ENCODE results near the gene TDP1.
"Not testable (repeated sequence)": the region's sequence is repeated elsewhere in the genome, so short reads cannot be mapped to it uniquely, and the experiment has no call there.

TDP1 gene

GRCh38 chr14:90023176-90023896 lies 67.6 kb downstream of the TDP1 start:
- TF ChIP-seq CTCF (IDR thresholded peaks at IDR 0.05; ENCODE audit: insufficient read depth, low read length) (no peak), GABPA (IDR thresholded peaks at IDR 0.05; ENCODE audit: low read depth) (no peak), POLR2AphosphoS5 (IDR thresholded peaks at IDR 0.05; ENCODE audit: low read depth) (no peak), REST (IDR thresholded peaks at IDR 0.05; ENCODE audit: insufficient replicate concordance, low read depth) (no peak), SPI1 (IDR thresholded peaks at IDR 0.05; ENCODE audit: borderline replicate concordance, low read depth) (no peak)
- no peak overlapping the region for H3K27ac ChIP-seq (replicated peaks)
- H3K4me3 ChIP-seq (replicated peaks; ENCODE audit: insufficient read depth, low read length), result no peak overlapping the region
- DNase-seq (ENCODE audit: low read depth in 1 of 2, low spot score in 1 of 2), result no peak
- no peaks in the 10 kb centered on the region for H3K27me3 ChIP-seq (ENCODE audit: insufficient read depth, poor library complexity, severe bottlenecking)

GRCh38 chr14:90024910-90025309 lies 69.2 kb downstream of the TDP1 start:
- Histone ChIP-seq H3K4me3 (replicated peaks; ENCODE audit: insufficient read depth, low read length) (no peak overlapping the region), H3K27ac (replicated peaks) (no peak overlapping the region), H3K27me3 (ENCODE audit: insufficient read depth, poor library complexity, severe bottlenecking) (no peaks in the 10 kb centered on the region)
- TF ChIP-seq GABPA (IDR thresholded peaks at IDR 0.05; ENCODE audit: low read depth) (no peak), SPI1 (IDR thresholded peaks at IDR 0.05; ENCODE audit: borderline replicate concordance, low read depth) (no peak), CTCF (IDR thresholded peaks at IDR 0.05; ENCODE audit: insufficient read depth, low read length) (no peak), POLR2AphosphoS5 (IDR thresholded peaks at IDR 0.05; ENCODE audit: low read depth) (no peak), REST (IDR thresholded peaks at IDR 0.05; ENCODE audit: insufficient replicate concordance, low read depth) (no peak)
- no peak for DNase-seq (ENCODE audit: low read depth in 1 of 2, low spot score in 1 of 2)

- not testable (repeated sequence) for H3K27ac ChIP-seq (replicated peaks); DNase-seq (ENCODE audit: low read depth in 1 of 2, low spot score in 1 of 2); H3K4me3 ChIP-seq (replicated peaks; ENCODE audit: insufficient read depth, low read length); H3K27me3 ChIP-seq (ENCODE audit: insufficient read depth, poor library complexity, severe bottlenecking)
These were observed 70.9 kb downstream of the TDP1 start for GRCh38 chr14:90026608-90027007.

GRCh38 chr14:90027842-90028241 lies 72.1 kb downstream of the TDP1 start:
- no peaks in the 10 kb centered on the region for H3K27me3 ChIP-seq (ENCODE audit: insufficient read depth, poor library complexity, severe bottlenecking)
- no peak overlapping the region for H3K27ac ChIP-seq (replicated peaks)
- no peak for TF ChIP-seq POLR2AphosphoS5 (IDR thresholded peaks at IDR 0.05; ENCODE audit: low read depth)
- TF ChIP-seq CTCF (IDR thresholded peaks at IDR 0.05; ENCODE audit: insufficient read depth, low read length), result no peak
- TF ChIP-seq GABPA (IDR thresholded peaks at IDR 0.05; ENCODE audit: low read depth), result no peak
- no peak for TF ChIP-seq REST (IDR thresholded peaks at IDR 0.05; ENCODE audit: insufficient replicate concordance, low read depth)
- no peak for TF ChIP-seq SPI1 (IDR thresholded peaks at IDR 0.05; ENCODE audit: borderline replicate concordance, low read depth)
- no peak overlapping the region for H3K4me3 ChIP-seq (replicated peaks; ENCODE audit: insufficient read depth, low read length)
- no peak for DNase-seq (ENCODE audit: low read depth in 1 of 2, low spot score in 1 of 2)

Measured in HL-60 (cell line).